ENCODE results near the gene USH2A. TPM values are rescaled to one million over a fixed set of nuclear protein-coding genes. Genes with fewer than 3 reads are reported as not detected.

Gene USH2A
- polyA plus RNA-seq, 2 of the 4 experiments (the other 2 are of a cell fraction), result not detected

- ATAC-seq (no peak), DNase-seq (ENCODE audit: low read depth in 1 of 2, low spot score in 1 of 2) (no peak), FAIRE-seq (no peak)
- POLR2A ChIA-PET, result no interaction called here
- whole genome bisulfite sequencing (ENCODE audit: missing lambda C conversion rate), result 34% methylated on average over 1 of the region's 1 CpG
- Histone ChIP-seq H3K27ac (no peak overlapping the region), H3K4me3 (no peak overlapping the region), H3K4me1 (no peaks in the 10 kb centered on the region), H3K4me2 (no peak overlapping the region), H3K9me3 (no peaks in the 10 kb centered on the region)
- CTCF ChIA-PET, result no interaction called here
- no peak for TF ChIP-seq EHMT2 (IDR thresholded peaks at IDR 0.05; ENCODE audit: low read depth)
- no peak for TF ChIP-seq ATOH8 (CRISPR knock-in tag; IDR thresholded peaks at IDR 0.05; ENCODE audit: low read depth)
- TF ChIP-seq RFX5 (IDR thresholded peaks at IDR 0.05), result no peak
- TF ChIP-seq REST (IDR thresholded peaks at IDR 0.05), result no peak
- no peak for TF ChIP-seq ZFP36 (IDR thresholded peaks at IDR 0.05; ENCODE audit: borderline replicate concordance, partially characterized antibody)
- no peak for TF ChIP-seq GATA3 (IDR thresholded peaks at IDR 0.05; ENCODE audit: borderline replicate concordance)
- no peak for TF ChIP-seq RCOR1 (IDR thresholded peaks at IDR 0.05; ENCODE audit: low read depth, low read length)
- no peak for TF ChIP-seq NR3C1 (IDR thresholded peaks at IDR 0.05)
- no peak for TF ChIP-seq MYC (IDR thresholded peaks at IDR 0.05; ENCODE audit: borderline replicate concordance, low read length)
- no peak for TF ChIP-seq PHF8 (IDR thresholded peaks at IDR 0.05; ENCODE audit: borderline replicate concordance, low read depth)
- TF ChIP-seq ZNF302 (CRISPR knock-in tag; IDR thresholded peaks at IDR 0.05), result no peak
Measured at GRCh38 chr1:215652371-215652770, 770.9 kb downstream of the USH2A start.

- FAIRE-seq, result no peak
- WGBS (ENCODE audit: missing lambda C conversion rate), result 60% methylated on average over 3 of the region's 3 CpGs
- H3K4me3 ChIP-seq, result no peak overlapping the region
- H3K27ac ChIP-seq, result no peak overlapping the region
- no peaks in the 10 kb centered on the region for H3K9me3 ChIP-seq
- POLR2A ChIA-PET, result no interaction called here
- H3K4me2 ChIP-seq, result no peak overlapping the region
- no peak for ATAC-seq
- no peaks in the 10 kb centered on the region for H3K4me1 ChIP-seq
- no peak for DNase-seq (ENCODE audit: low read depth in 1 of 2, low spot score in 1 of 2)
- CTCF ChIA-PET, result no interaction called here
- TF ChIP-seq ZFP36 (IDR thresholded peaks at IDR 0.05; ENCODE audit: borderline replicate concordance, partially characterized antibody) (no peak), REST (IDR thresholded peaks at IDR 0.05) (no peak), RNF2 (IDR thresholded peaks at IDR 0.05; ENCODE audit: borderline replicate concordance, low read depth) (no peak), NFE2L2 (conservative IDR thresholded peaks at IDR 0.05; ENCODE audit: low read length) (no peak), HDAC2 (IDR thresholded peaks at IDR 0.05) (no peak), SMC3 (IDR thresholded peaks at IDR 0.05) (no peak), HOXB13 (CRISPR knock-in tag; IDR thresholded peaks at IDR 0.05; ENCODE audit: low read depth) (no peak), GATA3 (IDR thresholded peaks at IDR 0.05; ENCODE audit: borderline replicate concordance) (no peak), E2F6 (IDR thresholded peaks at IDR 0.05; ENCODE audit: borderline replicate concordance, low read depth) (no peak), HOXB5 (CRISPR knock-in tag; IDR thresholded peaks at IDR 0.05) (no peak), MAFK (IDR thresholded peaks at IDR 0.05; ENCODE audit: partially characterized antibody) (no peak), RAD21 (conservative IDR thresholded peaks at IDR 0.05 in 1 of 2, IDR thresholded peaks at IDR 0.05 in 1 of 2) (no peak), MAZ (IDR thresholded peaks at IDR 0.05; ENCODE audit: borderline replicate concordance, low read depth, low read length) (no peak), BHLHE40 (IDR thresholded peaks at IDR 0.05; ENCODE audit: low read depth, low read length) (no peak), RCOR1 (IDR thresholded peaks at IDR 0.05; ENCODE audit: low read depth, low read length) (no peak), KDM5A (IDR thresholded peaks at IDR 0.05) (no peak)
Measured at GRCh38 chr1:215651867-215652266, 771.4 kb downstream of the USH2A start.
